HepG2 (cell line): Measurements from ENCODE around the gene EZH2. TPM values are rescaled to one million over a fixed set of nuclear protein-coding genes. Genes with fewer than 3 reads are reported as not detected.

Experiments used
- ATAC-seq: fragments of 200-7000 bp; cut with Tn5 transposase; 3 replicates; pipeline ENCODE4 v1.9.1; 2020; ENCODE audit warnings: mild to moderate bottlenecking, moderate library complexity
- BruUV-seq: library from RNA; stranded (reverse); fragments of 400-500 nt; replicated peaks from 2 replicates; lab custom pipeline; 2021; lab: Mats Ljungman, UMichigan
- CTCF ChIA-PET: fragments of 300-600 bp; formaldehyde crosslinking; extraction: SDS; loops from one replicate; lab custom pipeline; 2021; ENCODE audit warnings: low total read pairs, inconsistent platforms, low intra/inter-chr PET ratio; lab: Yijun Ruan, JAX
- POLR2A ChIA-PET: fragments of 350-600 bp; sonication (Branson Sonifier 250); formaldehyde crosslinking; loops from one replicate; lab custom pipeline; 2020; ENCODE audit warnings: antibody characterized with exemption, inconsistent platforms; lab: Yijun Ruan, JAX
- DNase-seq: peaks from one replicate; pipeline ENCODE4 v3.0.0-alpha.2; 2015; ENCODE audit warnings: low spot score
- FAIRE-seq: peaks from 3 replicates; lab custom pipeline; 2011; peaks lifted over from hg19 to GRCh38; lab: Jason Lieb, UNC
- H2AFZ ChIP-seq: one replicate; pipeline ENCODE4 v1.6.1; 2011; ENCODE audit warnings: low read length, inconsistent platforms
- H3K27ac ChIP-seq: fragments of 300-600 bp; 3 replicates; pipeline ENCODE4 v1.8.0; 2011; ENCODE audit warnings: mixed run types, mild to moderate bottlenecking, mixed read lengths, low read length, inconsistent platforms; ENCODE audit not compliant: insufficient read depth; ENCODE audit errors: extremely low read length
- H3K27me3 ChIP-seq, 2 experiments: fragments of 200-600 bp in 1 of 2; 2 replicates in 1 of 2; 3 replicates in 1 of 2; pipeline versions ENCODE4 v1.6.0 to v1.8.0; 2011; ENCODE audit warnings: low read length in 2 of 2, mild to moderate bottlenecking in 2 of 2, moderate library complexity in 2 of 2, inconsistent platforms in 1 of 2; ENCODE audit not compliant: insufficient read depth in 2 of 2, control insufficient read depth in 1 of 2
- H3K36me3 ChIP-seq, 2 experiments: fragments of 200-600 bp in 1 of 2; replicated peaks in 1 of 2; 2 replicates in 1 of 2; 3 replicates in 1 of 2; pipeline versions ENCODE4 v1.5.1 to v1.8.0; 2011; ENCODE audit warnings: low read length in 2 of 2, inconsistent platforms in 1 of 2; ENCODE audit not compliant: insufficient read depth in 2 of 2, control insufficient read depth in 1 of 2
- H3K4me1 ChIP-seq: 2 replicates; pipeline ENCODE4 v1.5.1; 2012; ENCODE audit warnings: low read length, inconsistent platforms; ENCODE audit not compliant: insufficient read depth
- H3K4me2 ChIP-seq: 2 replicates; pipeline ENCODE4 v1.6.0; 2011; ENCODE audit warnings: low read depth, low read length, inconsistent platforms
- H3K4me3 ChIP-seq, 3 experiments: fragments of 200-600 bp in 1 of 3; sonication (generic), shearing (Covaris generic) in 1 of 3; replicated peaks in 1 of 3; 2 replicates each; pipeline ENCODE4 v1.5.1; 2011 to 2016; ENCODE audit warnings: low read length in 3 of 3, inconsistent platforms in 2 of 3, low read depth in 2 of 3, mild to moderate bottlenecking in 2 of 3, control low read depth in 1 of 3, mixed read lengths in 1 of 3; ENCODE audit not compliant: insufficient read depth in 1 of 3
- H3K79me2 ChIP-seq: one replicate; pipeline ENCODE4 v1.6.1; 2011; ENCODE audit warnings: low read length, inconsistent platforms; ENCODE audit not compliant: insufficient read depth
- H3K9ac ChIP-seq: 2 replicates; pipeline ENCODE4 v1.6.0; 2011; ENCODE audit warnings: mild to moderate bottlenecking, low read depth, low read length, inconsistent platforms; ENCODE audit not compliant: insufficient read depth
- H3K9me3 ChIP-seq: 2 replicates; pipeline ENCODE4 v1.5.1; 2012; ENCODE audit warnings: mild to moderate bottlenecking, low read length
- H4K20me1 ChIP-seq: 2 replicates; pipeline ENCODE4 v1.6.0; 2011; ENCODE audit warnings: inconsistent platforms, mild to moderate bottlenecking, low read length, moderate library complexity; ENCODE audit not compliant: insufficient read depth
- AKNA ChIP-seq: sonication (generic); formaldehyde crosslinking; IDR thresholded peaks from 2 replicates; pipeline ENCODE4 v1.4.0; 2020; ENCODE audit warnings: missing genetic modification reagents, borderline replicate concordance
- SP5 ChIP-seq: IDR thresholded peaks from 2 replicates; pipeline ENCODE4 v1.6.1; 2016; ENCODE audit warnings: low read depth, borderline replicate concordance
- ZNF501 ChIP-seq: sonication (generic); formaldehyde crosslinking; IDR thresholded peaks from 2 replicates; pipeline ENCODE4 v1.5.1; 2020; ENCODE audit warnings: mild to moderate bottlenecking, moderate library complexity, missing genetic modification reagents
- ZNF619 ChIP-seq: sonication (generic); formaldehyde crosslinking; IDR thresholded peaks from 2 replicates; pipeline ENCODE4 v1.4.0; 2020; ENCODE audit warnings: mild to moderate bottlenecking, missing genetic modification reagents
- WGBS: methylation state at CpG from one replicate; pipeline ENCODE4 v1.1.6; 2017; ENCODE audit warnings: low lambda C conversion rate; 5-methylcytosine and 5-hydroxymethylcytosine counted together
- in situ Hi-C: cut with HindIII; loops from 2 replicates; pipeline ENCODE4 v1.10.0; 2017; ENCODE audit warnings: low pct_unique_long_range_greater_than_20kb; ENCODE audit not compliant: extremely low pct_ligation_motif_present
- intact Hi-C: fragments of 100-400 bp; cut with micrococcal nuclease; formaldehyde crosslinking; loops from one replicate; pipeline ENCODE4 v1.10.0; 2022; ENCODE audit not compliant: unreplicated experiment
- polyA plus RNA-seq, 8 experiments: library from polyadenylated mRNA; depleted of rRNA in 3 of 8; stranded (reverse) in 7 of 8; unstranded in 1 of 8; fragments of >200 nt; fragmentation: Illumina TruSeq in 4 of 8; extraction: Trizol in 4 of 8; gene quantifications; 2 replicates each; pipeline versions ENCODE4 v1.2.1 to v1.2.3, GENCODE V29; 2011 to 2016; ENCODE audit warnings: low read depth in 4 of 8, missing spikeins in 1 of 8, mixed read lengths in 1 of 8; ENCODE audit not compliant: insufficient read depth in 1 of 8
- total RNA-seq, 5 experiments: library from RNA; depleted of rRNA; stranded (reverse); fragments of >200 nt; fragmentation: Illumina TruSeq; extraction: Trizol; gene quantifications; 2 replicates each; pipeline ENCODE4 v1.2.3, GENCODE V29; 2016; ENCODE audit warnings: low read depth in 1 of 5

The EZH2 gene
- total and polyA plus RNA-seq, 2 of the 13 experiments (the other 11 are each of a cell fraction or from before 2014, with no cell fraction given) = 26.0 to 34.3 TPM

GRCh38 chr7:148770004-148770403 is 114.1 kb downstream of the EZH2 start:
- H2AFZ ChIP-seq = no peak overlapping the region
- no peak for ATAC-seq
- no peak overlapping the region for H3K4me2 ChIP-seq
- CTCF ChIA-PET = no interaction called here
- BruUV-seq = no TSS peak
- intact Hi-C loops = no loop called here
- no peak for DNase-seq
- POLR2A ChIA-PET = no interaction called here
- no peaks in the 10 kb centered on the region for H3K4me1 ChIP-seq
- no peaks in the 10 kb centered on the region for H4K20me1 ChIP-seq
- peaks cover 6 to 77% of the 10 kb centered on the region in 2 experiments for H3K36me3 ChIP-seq
- TF ChIP-seq ZNF619 (no peak), ZNF501 (no peak), SP5 (CRISPR knock-in tag) (no peak), AKNA (CRISPR knock-in tag) (no peak)
- TF ChIP-seq, all 625 proteins: peak for 0
- in situ Hi-C loops = no loop called here
- Histone ChIP-seq H3K9ac (no peak overlapping the region), H3K9me3 (no peaks in the 10 kb centered on the region), H3K4me3 (no peak overlapping the region), H3K27me3 (no peaks in the 10 kb centered on the region), H3K27ac (no peak overlapping the region), H3K79me2 (no peaks in the 10 kb centered on the region)
- FAIRE-seq = no peak
- WGBS = 93% methylated on average over 6 of the region's 6 CpGs
